ENCODE measurements around the gene CTBP2. TPM values are rescaled to one million over a fixed set of nuclear protein-coding genes. Genes with fewer than 3 reads are reported as not detected.

CTBP2 gene
- total RNA-seq, 2 experiments from 2014 or later, result 0.40 TPM; not detected in 1

DNA sequence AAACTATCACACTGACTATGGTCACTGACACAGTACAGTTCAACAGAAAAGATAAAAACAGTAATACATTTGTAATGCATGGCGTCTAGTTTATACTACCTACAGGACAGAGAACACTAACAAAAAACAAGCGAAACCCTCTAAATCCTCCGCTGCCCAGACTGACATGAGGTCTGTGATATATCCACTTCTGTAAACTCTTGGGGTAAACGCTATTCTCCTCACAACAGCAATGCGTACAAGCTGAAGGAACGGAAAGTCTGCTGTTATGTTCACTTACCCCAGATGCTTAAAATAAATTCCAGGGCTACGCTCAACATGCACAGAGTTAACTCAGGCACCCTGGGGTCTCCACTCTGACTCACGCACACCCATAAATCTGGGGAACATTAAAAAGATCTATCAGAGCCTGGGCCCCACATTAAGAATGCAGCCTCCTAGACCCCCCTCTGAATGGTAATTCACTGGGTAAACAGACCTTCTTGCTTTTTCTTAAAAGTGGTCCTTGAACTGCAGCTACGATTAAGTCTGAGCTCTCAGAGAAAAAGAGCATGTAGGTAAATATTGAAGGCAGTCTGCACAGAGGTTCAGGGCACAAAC is 105.6 kb downstream of the CTBP2 start:
- no peak overlapping the region for H3K27ac Mint-ChIP-seq
- POLR2A ChIA-PET, result no interaction called here
- no peaks in the 10 kb centered on the region for H3K9me3 Mint-ChIP-seq
- CTCF ChIA-PET, result interaction anchor here (1.1 kb wide), 1 partner anchor 19 kb away, joined by 3 read pairs; no protein-coding TSS in a partner anchor
- peaks cover 4% of the 10 kb centered on the region for H3K27me3 Mint-ChIP-seq
- no peaks in the 10 kb centered on the region for H3K36me3 Mint-ChIP-seq (ENCODE audit: low read depth)
- no peak for DNase-seq
- H3K4me1 Mint-ChIP-seq, result no peaks in the 10 kb centered on the region
- H3K4me3 Mint-ChIP-seq, result no peak overlapping the region

DNA sequence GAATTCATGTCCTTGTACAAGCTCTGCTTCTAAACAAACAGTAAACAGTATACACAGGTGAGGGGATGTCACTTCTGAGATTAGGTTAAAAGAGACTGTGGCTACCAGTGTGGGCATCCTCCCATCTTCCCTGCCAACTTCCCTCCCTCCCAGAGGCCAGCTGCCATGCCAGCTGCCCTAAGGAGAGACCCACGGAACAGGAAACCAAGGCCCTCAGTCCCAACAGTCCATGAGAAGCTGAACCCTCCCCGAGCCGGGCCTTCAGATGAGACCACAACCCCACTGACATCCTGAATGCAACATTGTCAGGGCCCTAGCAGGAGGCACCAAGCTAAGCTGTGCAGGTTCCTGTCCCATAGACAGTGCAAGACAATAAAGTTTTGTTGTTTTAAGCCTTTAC is 106.1 kb downstream of the CTBP2 start:
- DNase-seq, result no peak
- Mint-ChIP-seq H3K4me3 (no peak overlapping the region), H3K36me3 (ENCODE audit: low read depth) (no peaks in the 10 kb centered on the region), H3K27me3 (peaks cover 4% of the 10 kb centered on the region), H3K4me1 (no peaks in the 10 kb centered on the region), H3K27ac (no peak overlapping the region), H3K9me3 (no peaks in the 10 kb centered on the region)
- POLR2A ChIA-PET, result no interaction called here
- CTCF ChIA-PET, result no interaction called here

- H3K9me3 Mint-ChIP-seq, result no peaks in the 10 kb centered on the region
- H3K27ac Mint-ChIP-seq, result no peak overlapping the region
- H3K36me3 Mint-ChIP-seq (ENCODE audit: low read depth), result no peaks in the 10 kb centered on the region
- ChIA-PET CTCF (no interaction called here), POLR2A (no interaction called here)
- no peak overlapping the region for H3K4me3 Mint-ChIP-seq
- no peak for DNase-seq
- no peaks in the 10 kb centered on the region for H3K4me1 Mint-ChIP-seq
- H3K27me3 Mint-ChIP-seq, result peaks cover 5% of the 10 kb centered on the region
Observed at GRCh38 chr10:125052146-125052545, 108.2 kb downstream of the CTBP2 start.

DNA sequence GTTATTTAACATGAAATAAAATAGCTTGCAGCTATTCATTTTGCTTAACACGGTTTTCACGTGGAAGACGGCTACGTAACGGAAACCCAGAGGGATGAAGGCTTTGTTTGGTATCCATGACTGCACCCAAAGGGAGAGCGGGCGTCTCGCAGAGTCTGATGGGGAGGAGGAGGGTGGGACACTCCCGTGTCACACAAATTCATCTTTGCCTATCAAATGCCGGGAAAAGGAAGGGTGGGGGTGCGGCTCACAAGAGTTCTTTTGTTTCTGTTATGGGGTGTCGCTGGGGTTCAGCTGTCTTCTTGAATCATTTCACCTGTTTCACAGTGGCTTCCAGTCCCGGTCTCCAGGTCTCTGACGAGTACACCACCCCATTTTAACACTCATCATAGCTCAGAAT is 110.0 kb downstream of the CTBP2 start:
- Mint-ChIP-seq H3K9me3 (no peaks in the 10 kb centered on the region), H3K4me1 (no peaks in the 10 kb centered on the region), H3K27me3 (peaks cover 5% of the 10 kb centered on the region), H3K36me3 (ENCODE audit: low read depth) (no peaks in the 10 kb centered on the region), H3K27ac (no peak overlapping the region), H3K4me3 (no peak overlapping the region)
- POLR2A ChIA-PET, result no interaction called here
- DNase-seq, result no peak
- CTCF ChIA-PET, result no interaction called here

- no peaks in the 10 kb centered on the region for H3K36me3 Mint-ChIP-seq (ENCODE audit: low read depth)
- ChIA-PET CTCF (no interaction called here), POLR2A (no interaction called here)
Observed at GRCh38 chr10:125049216-125049881, 111.0 kb downstream of the CTBP2 start.

DNA sequence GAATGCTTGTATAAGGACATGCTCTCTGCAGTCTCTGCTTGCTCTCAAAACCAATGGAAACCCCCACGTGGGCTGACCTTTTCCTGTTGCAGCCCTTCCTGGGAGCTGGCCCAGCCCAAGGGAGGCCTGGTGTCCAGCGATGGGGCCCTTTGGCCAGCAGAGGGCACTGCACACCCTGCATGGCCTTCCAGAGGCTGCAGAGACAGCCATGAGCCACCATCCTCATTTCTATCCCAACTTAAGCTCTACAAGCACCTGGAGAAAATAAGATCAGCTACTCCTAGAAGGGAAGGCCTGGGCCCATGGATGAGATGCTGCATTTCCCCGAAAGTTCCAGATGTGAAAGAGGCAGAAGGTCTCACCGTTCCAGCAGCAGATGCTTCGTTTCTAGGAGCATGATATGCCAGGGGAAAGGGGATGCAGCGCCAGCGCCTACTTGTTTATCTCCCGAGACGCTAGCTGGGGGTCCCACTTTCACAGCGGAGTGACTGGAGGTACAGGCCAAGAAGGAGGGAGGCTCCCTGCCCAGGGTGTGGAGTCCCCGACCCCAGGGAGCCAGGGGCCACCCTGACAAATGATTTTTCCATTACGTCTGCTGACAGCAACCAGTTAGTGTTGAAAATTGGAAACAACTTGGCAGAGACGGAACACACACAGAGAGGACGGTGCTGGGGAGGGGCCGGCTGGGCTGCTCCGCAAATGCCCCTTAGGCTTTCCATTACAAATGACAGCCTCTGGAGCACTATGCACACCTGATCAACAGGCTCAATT is 112.1 kb downstream of the CTBP2 start:
- no peak overlapping the region for H3K27ac Mint-ChIP-seq
- no peaks in the 10 kb centered on the region for H3K9me3 Mint-ChIP-seq
- H3K4me1 Mint-ChIP-seq, result no peaks in the 10 kb centered on the region
- H3K27me3 Mint-ChIP-seq, result peaks cover 3% of the 10 kb centered on the region
- ChIA-PET POLR2A (no interaction called here), CTCF (interaction anchor here (0.8 to 1.4 kb wide), 5 partner anchors 11 to 39 kb away, joined by 3 to 5 read pairs (median 3); no protein-coding TSS in a partner anchor)
- no peaks in the 10 kb centered on the region for H3K36me3 Mint-ChIP-seq (ENCODE audit: low read depth)
- H3K4me3 Mint-ChIP-seq, result no peak overlapping the region
- peak; percentile 63 for DNase-seq

More at GRCh38 chr10:125049216-125049881, 111.0 kb downstream of the CTBP2 start:
- H3K27ac Mint-ChIP-seq, result no peak overlapping the region
- no peaks in the 10 kb centered on the region for H3K9me3 Mint-ChIP-seq
- H3K4me1 Mint-ChIP-seq, result no peaks in the 10 kb centered on the region
- no peak for DNase-seq
- H3K27me3 Mint-ChIP-seq, result peaks cover 5% of the 10 kb centered on the region
- no peak overlapping the region for H3K4me3 Mint-ChIP-seq

- no peaks in the 10 kb centered on the region for H3K4me1 Mint-ChIP-seq
- H3K4me3 Mint-ChIP-seq, result no peak overlapping the region
- H3K27me3 Mint-ChIP-seq, result peaks cover 1% of the 10 kb centered on the region
- no peaks in the 10 kb centered on the region for H3K9me3 Mint-ChIP-seq
- H3K36me3 Mint-ChIP-seq (ENCODE audit: low read depth), result no peaks in the 10 kb centered on the region
- ChIA-PET CTCF (no interaction called here), POLR2A (no interaction called here)
- DNase-seq, result no peak
- H3K27ac Mint-ChIP-seq, result no peak overlapping the region
Observed at GRCh38 chr10:125043841-125044658, 116.3 kb downstream of the CTBP2 start.

GRCh38 chr10:125041856-125042506 is 118.4 kb downstream of the CTBP2 start:
- Mint-ChIP-seq H3K9me3 (no peaks in the 10 kb centered on the region), H3K27me3 (no peaks in the 10 kb centered on the region), H3K36me3 (ENCODE audit: low read depth) (no peaks in the 10 kb centered on the region), H3K4me3 (no peak overlapping the region), H3K4me1 (no peaks in the 10 kb centered on the region), H3K27ac (no peak overlapping the region)
- POLR2A ChIA-PET, result no interaction called here
- CTCF ChIA-PET, result interaction anchor here (0.6 kb wide), 1 partner anchor 448 kb away, joined by 3 read pairs; no protein-coding TSS in a partner anchor
- DNase-seq, result no peak

GRCh38 chr10:125039354-125039769 is 121.0 kb downstream of the CTBP2 start:
- H3K9me3 Mint-ChIP-seq, result no peaks in the 10 kb centered on the region
- H3K27me3 Mint-ChIP-seq, result peaks cover 3% of the 10 kb centered on the region
- CTCF ChIA-PET, result no interaction called here
- no peak for DNase-seq
- no peak overlapping the region for H3K4me3 Mint-ChIP-seq
- H3K4me1 Mint-ChIP-seq, result no peaks in the 10 kb centered on the region
- no peaks in the 10 kb centered on the region for H3K36me3 Mint-ChIP-seq (ENCODE audit: low read depth)
- POLR2A ChIA-PET, result no interaction called here
- no peak overlapping the region for H3K27ac Mint-ChIP-seq

DNA sequence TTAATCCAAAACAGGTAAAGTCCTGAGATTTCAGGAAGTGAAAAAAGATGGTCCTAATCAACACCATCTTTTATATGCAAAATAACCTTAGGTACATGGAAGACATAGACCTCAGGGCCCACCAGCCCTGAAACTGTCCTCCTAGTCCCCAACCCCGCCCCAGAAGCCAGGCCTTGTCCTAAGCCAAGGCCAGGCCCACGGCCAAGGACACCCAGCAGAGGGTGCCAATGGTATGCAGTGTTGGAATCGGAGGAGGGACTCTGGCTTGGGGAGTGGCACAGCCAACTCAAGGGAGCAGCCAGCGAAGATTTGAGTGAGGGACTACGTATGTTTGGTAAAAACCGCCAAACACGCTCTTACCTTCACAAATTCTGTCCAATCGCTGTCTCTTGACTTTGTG is 121.7 kb downstream of the CTBP2 start:
- Mint-ChIP-seq H3K4me1 (no peaks in the 10 kb centered on the region), H3K4me3 (no peak overlapping the region), H3K9me3 (no peaks in the 10 kb centered on the region), H3K36me3 (ENCODE audit: low read depth) (no peaks in the 10 kb centered on the region), H3K27me3 (peaks cover 3% of the 10 kb centered on the region), H3K27ac (no peak overlapping the region)
- ChIA-PET POLR2A (no interaction called here), CTCF (no interaction called here)
- no peak for DNase-seq

DNA sequence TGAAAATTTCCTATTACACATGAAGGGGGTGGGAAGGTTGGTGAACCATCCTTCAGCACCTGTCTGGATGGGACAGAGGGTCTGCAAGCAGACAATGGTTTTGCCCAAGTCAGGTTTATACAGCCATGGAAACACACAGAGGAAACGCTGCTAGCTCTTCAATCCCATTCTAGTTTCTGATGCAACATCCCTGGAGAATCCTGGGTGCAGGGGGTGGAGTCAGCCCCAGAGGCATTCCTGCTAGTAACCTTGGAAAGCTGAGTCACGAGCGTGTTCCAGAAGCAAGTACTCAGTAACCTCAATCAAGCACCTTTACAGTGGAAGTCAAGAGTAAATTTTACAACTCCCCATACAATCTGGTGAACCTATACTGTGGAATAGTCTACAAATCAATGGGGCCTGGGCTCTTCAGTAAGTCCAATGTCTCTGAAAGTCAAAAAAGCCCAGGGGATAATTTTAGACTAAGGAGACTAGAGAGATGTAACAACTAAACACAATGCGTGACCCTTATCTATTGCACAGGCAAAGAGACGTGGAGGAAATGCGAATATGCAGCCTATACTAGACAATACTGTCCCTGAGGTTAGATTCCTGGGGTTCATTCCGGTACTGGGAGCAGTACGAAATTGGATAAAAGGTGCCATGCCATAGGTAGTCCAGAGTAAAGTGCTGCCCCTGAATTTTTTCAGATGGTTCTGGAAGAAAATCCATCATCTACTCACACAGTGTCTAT is 123.1 kb downstream of the CTBP2 start:
- no peak overlapping the region for H3K27ac Mint-ChIP-seq
- DNase-seq, result no peak
- peaks cover 3% of the 10 kb centered on the region for H3K27me3 Mint-ChIP-seq
- no peaks in the 10 kb centered on the region for H3K36me3 Mint-ChIP-seq (ENCODE audit: low read depth)
- no peaks in the 10 kb centered on the region for H3K4me1 Mint-ChIP-seq
- H3K4me3 Mint-ChIP-seq, result no peak overlapping the region
- ChIA-PET POLR2A (no interaction called here), CTCF (interaction anchor here (0.8 to 1.1 kb wide), 2 partner anchors 11 to 20 kb away, joined by 3 to 4 read pairs; no protein-coding TSS in a partner anchor)
- H3K9me3 Mint-ChIP-seq, result no peaks in the 10 kb centered on the region

Data from activated CD4-positive, alpha-beta T cell treated with anti-CD3 and anti-CD28 coated beads, Interleukin-2, amount 10 ng/mL, durations not matched to agents 7 days and 5 days (primary cell).